CD14-positive monocyte (primary cell): ENCODE results near the gene EEF1AKMT3. TPM values are rescaled to one million over a fixed set of nuclear protein-coding genes. Genes with fewer than 3 reads are reported as not detected.
A peak's percentile ranks its signal among the peaks of the same experiment; 100 is the strongest.

ENCODE experiments used
- DNase-seq, 3 donors: peaks; one replicate each; pipeline ENCODE4 v3.0.0-alpha.2; 2011 to 2022
- H2AFZ ChIP-seq: 2 replicates; pipeline ENCODE4 v1.6.0; 2012; ENCODE audit warnings: mild to moderate bottlenecking, low read depth, low read length, inconsistent platforms; ENCODE audit not compliant: insufficient read depth, poor library complexity, severe bottlenecking
- H3K27ac ChIP-seq, 2 donors: 1 replicate in 1 of 2; 2 replicates in 1 of 2; pipeline ENCODE4 v1.5.1; 2012 to 2013; ENCODE audit warnings: low read length in 2 of 2, control low read depth in 1 of 2, inconsistent platforms in 1 of 2, low read depth in 1 of 2, mild to moderate bottlenecking in 1 of 2
- H3K27me3 ChIP-seq, 2 donors: one replicate each; pipeline versions ENCODE4 v1.6.0 to v1.6.1; 2011 to 2013; ENCODE audit warnings: low read length in 2 of 2; ENCODE audit not compliant: control insufficient read depth in 2 of 2, insufficient read depth in 2 of 2
- H3K36me3 ChIP-seq, 2 donors: replicated peaks in 1 of 2; 1 replicate in 1 of 2; 2 replicates in 1 of 2; pipeline versions ENCODE4 v1.5.1 to v1.6.1; 2012 to 2013; ENCODE audit warnings: low read length in 2 of 2, control low read depth in 1 of 2, inconsistent platforms in 1 of 2, mild to moderate bottlenecking in 1 of 2; ENCODE audit not compliant: insufficient read depth in 2 of 2, control insufficient read depth in 1 of 2
- H3K4me1 ChIP-seq, 2 donors: 1 replicate in 1 of 2; 2 replicates in 1 of 2; pipeline versions ENCODE4 v1.5.1 to v1.6.1; 2012 to 2013; ENCODE audit warnings: low read length in 2 of 2, control low read depth in 1 of 2, inconsistent platforms in 1 of 2, mild to moderate bottlenecking in 1 of 2, moderate library complexity in 1 of 2; ENCODE audit not compliant: insufficient read depth in 2 of 2, control insufficient read depth in 1 of 2
- H3K4me2 ChIP-seq: replicated peaks from 2 replicates; pipeline ENCODE3; 2012; ENCODE audit warnings: low read length, moderate library complexity, mild to moderate bottlenecking; ENCODE audit not compliant: poor library complexity, severe bottlenecking; ENCODE audit errors: extremely low read depth
- H3K4me3 ChIP-seq, 3 experiments: fragments of 200-600 bp in 1 of 3; sonication (generic) in 1 of 3; replicated peaks in 1 of 3; 1 replicate in 2 of 3; 2 replicates in 1 of 3; pipeline ENCODE4 v1.5.1; 2011 to 2013; ENCODE audit warnings: low read length in 3 of 3, mild to moderate bottlenecking in 3 of 3, control low read depth in 2 of 3, low read depth in 2 of 3, inconsistent platforms in 1 of 3, moderate library complexity in 1 of 3
- H3K79me2 ChIP-seq: 2 replicates; pipeline ENCODE4 v1.6.0; 2012; ENCODE audit warnings: mild to moderate bottlenecking, control low read depth, inconsistent platforms, low read length, moderate library complexity; ENCODE audit not compliant: insufficient read depth
- H3K9ac ChIP-seq: 2 replicates; pipeline ENCODE4 v1.6.0; 2017; ENCODE audit warnings: low read length, mild to moderate bottlenecking; ENCODE audit not compliant: insufficient read depth, poor library complexity, severe bottlenecking
- H3K9me3 ChIP-seq, 2 donors: replicated peaks in 1 of 2; 1 replicate in 1 of 2; 2 replicates in 1 of 2; pipeline versions ENCODE4 v1.5.1 to v1.6.1; 2012 to 2013; ENCODE audit warnings: low read length in 2 of 2, control low read depth in 1 of 2; ENCODE audit not compliant: control insufficient read depth in 1 of 2, insufficient read depth in 1 of 2
- H4K20me1 ChIP-seq: 2 replicates; pipeline ENCODE4 v1.6.0; 2012; ENCODE audit warnings: mild to moderate bottlenecking, low read length, control low read depth, moderate library complexity; ENCODE audit not compliant: insufficient read depth
- H3K27ac Mint-ChIP-seq, 7 donors: one replicate each; pipeline ENCODE4 v1.8.0; 2020; ENCODE audit warnings: mild to moderate bottlenecking in 7 of 7, mixed read lengths in 7 of 7, moderate library complexity in 6 of 7, inconsistent platforms in 2 of 7
- H3K27me3 Mint-ChIP-seq, 3 donors: one replicate each; pipeline ENCODE4 v1.8.0; 2021 to 2022; ENCODE audit warnings: low read depth in 3 of 3, mild to moderate bottlenecking in 3 of 3, mixed read lengths in 3 of 3, moderate library complexity in 3 of 3, inconsistent platforms in 1 of 3
- H3K36me3 Mint-ChIP-seq, 2 donors: one replicate each; pipeline ENCODE4 v1.8.0; 2020; ENCODE audit warnings: mixed read lengths in 2 of 2, inconsistent platforms in 1 of 2, mild to moderate bottlenecking in 1 of 2
- H3K4me1 Mint-ChIP-seq: one replicate; pipeline ENCODE4 v1.8.0; 2020; ENCODE audit warnings: mild to moderate bottlenecking, mixed read lengths
- H3K4me3 Mint-ChIP-seq, 2 donors: one replicate each; pipeline ENCODE4 v1.8.0; 2020; ENCODE audit warnings: mild to moderate bottlenecking in 2 of 2, mixed read lengths in 2 of 2, moderate library complexity in 1 of 2
- H3K9me3 Mint-ChIP-seq, 7 donors: one replicate each; pipeline ENCODE4 v1.8.0; 2020 to 2022; ENCODE audit warnings: mixed read lengths in 7 of 7, mild to moderate bottlenecking in 6 of 7, moderate library complexity in 6 of 7, inconsistent platforms in 2 of 7
- WGBS: methylation state at CpG from one replicate; pipeline ENCODE4 v1.1.5; 2013; ENCODE audit warnings: missing lambda C conversion rate; ENCODE audit not compliant: insufficient coverage; 5-methylcytosine and 5-hydroxymethylcytosine counted together
- intact Hi-C, 2 donors: fragments of 100-400 bp; cut with micrococcal nuclease; formaldehyde crosslinking; loops; one replicate each; pipeline versions ENCODE4 v1.15.0 to v1.15.1; 2023
- polyA plus RNA-seq, 3 donors: library from polyadenylated mRNA; depleted of rRNA in 1 of 3; unstranded in 2 of 3; stranded (reverse) in 1 of 3; fragments of 300-500 nt in 2 of 3; fragments of >200 nt in 1 of 3; fragmentation: Illumina TruSeq in 2 of 3; gene quantifications; 1 replicate in 2 of 3; 2 replicates in 1 of 3; pipeline ENCODE4 v1.2.3, GENCODE V29; 2012 to 2021
- TF ChIP-seq, protein P1 (sequence below): fragments of 200-600 bp; IDR thresholded peaks from one replicate; pipeline ENCODE4 v1.8.0; 2022; ENCODE audit warnings: antibody characterized with exemption, mild to moderate bottlenecking

The EEF1AKMT3 gene
- polyA plus RNA-seq, 3 donors: 3.4 to 4.2 (median 3.4) TPM

DNA sequence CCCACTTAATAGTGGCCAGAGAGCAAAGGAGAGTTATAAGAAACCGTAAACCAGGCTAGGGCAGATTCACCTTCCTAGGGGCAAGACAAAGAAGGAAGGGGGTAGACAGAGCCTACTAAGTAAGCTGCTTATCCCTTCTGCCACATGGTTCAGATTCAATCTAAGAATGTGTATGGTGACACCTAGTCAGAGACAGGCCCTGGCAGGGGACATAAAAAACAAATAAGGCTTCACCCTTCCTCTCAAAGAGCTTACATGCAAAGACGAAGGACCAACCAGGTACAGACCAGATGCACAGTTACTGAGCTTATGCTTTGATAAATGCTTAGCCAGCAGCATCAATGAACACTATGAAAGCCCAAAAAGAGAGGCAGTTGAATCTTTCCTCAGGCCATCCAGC is 10.0 kb upstream of the EEF1AKMT3 start:
- no peak overlapping the region for H3K4me3 Mint-ChIP-seq
- TF ChIP-seq, protein P1, sequence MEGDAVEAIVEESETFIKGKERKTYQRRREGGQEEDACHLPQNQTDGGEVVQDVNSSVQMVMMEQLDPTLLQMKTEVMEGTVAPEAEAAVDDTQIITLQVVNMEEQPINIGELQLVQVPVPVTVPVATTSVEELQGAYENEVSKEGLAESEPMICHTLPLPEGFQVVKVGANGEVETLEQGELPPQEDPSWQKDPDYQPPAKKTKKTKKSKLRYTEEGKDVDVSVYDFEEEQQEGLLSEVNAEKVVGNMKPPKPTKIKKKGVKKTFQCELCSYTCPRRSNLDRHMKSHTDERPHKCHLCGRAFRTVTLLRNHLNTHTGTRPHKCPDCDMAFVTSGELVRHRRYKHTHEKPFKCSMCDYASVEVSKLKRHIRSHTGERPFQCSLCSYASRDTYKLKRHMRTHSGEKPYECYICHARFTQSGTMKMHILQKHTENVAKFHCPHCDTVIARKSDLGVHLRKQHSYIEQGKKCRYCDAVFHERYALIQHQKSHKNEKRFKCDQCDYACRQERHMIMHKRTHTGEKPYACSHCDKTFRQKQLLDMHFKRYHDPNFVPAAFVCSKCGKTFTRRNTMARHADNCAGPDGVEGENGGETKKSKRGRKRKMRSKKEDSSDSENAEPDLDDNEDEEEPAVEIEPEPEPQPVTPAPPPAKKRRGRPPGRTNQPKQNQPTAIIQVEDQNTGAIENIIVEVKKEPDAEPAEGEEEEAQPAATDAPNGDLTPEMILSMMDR: no peak
- no peak for DNase-seq
- H3K36me3 Mint-ChIP-seq: peaks cover 14% of the 10 kb centered on the region in 2 donors
- peaks cover 29% of the 10 kb centered on the region for H3K4me1 Mint-ChIP-seq
- WGBS: 92% methylated on average over 2 of the region's 2 CpGs
- peaks cover 0 to 18% (median 6%) of the 10 kb centered on the region in 7 donors for H3K9me3 Mint-ChIP-seq
- H3K27ac ChIP-seq: no peak overlapping the region
- peaks cover 45 to 47% (median 46%) of the 10 kb centered on the region in 3 donors for H3K27me3 Mint-ChIP-seq
- H3K27me3 ChIP-seq: peaks cover 36 to 48% of the 10 kb centered on the region in 2 donors
- intact Hi-C loops: no loop called here
- peaks cover 0 to 12% of the 10 kb centered on the region in 2 donors for H3K9me3 ChIP-seq
- no peak overlapping the region for H3K27ac Mint-ChIP-seq
- peaks cover 28 to 29% of the 10 kb centered on the region in 2 donors for H3K4me1 ChIP-seq
- no peak overlapping the region for H2AFZ ChIP-seq
- peaks cover 6 to 14% of the 10 kb centered on the region in 2 donors for H3K36me3 ChIP-seq
- H3K4me2 ChIP-seq: no peak overlapping the region
- H3K4me3 ChIP-seq: no peak overlapping the region
- no peaks in the 10 kb centered on the region for H3K79me2 ChIP-seq
- H4K20me1 ChIP-seq: no peaks in the 10 kb centered on the region
- H3K9ac ChIP-seq: no peak overlapping the region

DNA sequence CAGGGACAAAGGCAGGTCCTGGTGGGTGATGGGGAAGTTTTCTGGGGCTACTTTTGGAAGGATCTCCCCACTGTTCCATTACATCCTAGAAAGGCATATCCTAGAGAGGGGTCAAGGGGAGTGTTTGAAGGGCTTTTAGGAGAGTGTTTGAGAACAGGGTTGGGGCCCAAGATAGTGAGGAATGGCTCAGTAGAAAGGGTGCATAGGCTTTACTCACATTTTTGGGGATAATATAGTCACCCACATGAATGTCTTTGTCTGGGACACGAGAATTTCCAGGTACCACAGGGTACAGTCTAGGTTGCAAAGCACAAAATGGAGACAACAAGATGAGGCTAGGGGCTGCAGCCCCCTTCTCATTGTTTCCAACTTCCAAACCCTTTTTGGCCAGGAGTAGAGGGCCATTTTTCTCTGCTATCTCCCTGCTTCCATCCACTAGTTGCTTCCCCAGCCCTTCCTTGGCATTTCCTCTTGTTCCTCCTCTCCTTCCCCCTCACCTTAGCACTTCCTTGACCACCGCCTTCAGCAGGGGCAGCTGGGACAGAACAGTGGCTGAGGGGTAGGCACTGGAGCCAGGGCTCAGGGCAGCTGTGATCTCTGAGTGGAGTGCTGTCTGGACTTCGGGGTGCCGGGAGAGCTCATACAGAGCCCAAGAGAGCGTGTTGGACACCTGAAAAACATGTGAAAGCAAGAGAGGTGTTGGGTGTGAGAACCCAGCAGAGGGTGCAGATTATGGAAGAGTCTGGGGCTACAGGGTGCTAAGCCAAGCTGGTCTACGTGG is 8.3 kb upstream of the EEF1AKMT3 start:
- Mint-ChIP-seq H3K36me3 (peaks cover 12 to 18% of the 10 kb centered on the region in 2 donors), H3K9me3 (peaks cover 0 to 18% (median 5%) of the 10 kb centered on the region in 7 donors), H3K4me1 (peaks cover 31% of the 10 kb centered on the region), H3K4me3 (peak overlapping the region; percentile 3 to 95), H3K27me3 (peaks cover 51 to 55% (median 52%) of the 10 kb centered on the region in 3 donors), H3K27ac (peak overlapping the region in 2 of 7 donors; percentile 6 to 12)
- Histone ChIP-seq H4K20me1 (no peaks in the 10 kb centered on the region), H2AFZ (no peak overlapping the region), H3K4me2 (peak overlapping the region; percentile 81), H3K4me3 (peak overlapping the region in 1 of 3 experiments; percentile 73), H3K36me3 (peaks cover 0 to under 1% of the 10 kb centered on the region in 2 donors), H3K79me2 (no peaks in the 10 kb centered on the region), H3K9me3 (peaks cover 0 to 13% of the 10 kb centered on the region in 2 donors), H3K4me1 (peaks cover 28 to 29% of the 10 kb centered on the region in 2 donors), H3K27ac (no peak overlapping the region), H3K27me3 (peaks cover 37 to 56% of the 10 kb centered on the region in 2 donors), H3K9ac (no peak overlapping the region)
- TF ChIP-seq, protein P1: no peak
- 78% methylated on average over 4 of the region's 6 CpGs for WGBS
- no peak for DNase-seq
- intact Hi-C loops: no loop called here
